ENCODE results near the gene CD52. TPM values are rescaled to one million over a fixed set of nuclear protein-coding genes. Genes with fewer than 3 reads are reported as not detected.
A peak's percentile ranks its signal among the peaks of the same experiment; 100 is the strongest.
"Not testable (repeated sequence)": the region's sequence is repeated elsewhere in the genome, so short reads cannot be mapped to it uniquely, and the experiment has no call there.

CD52 gene
- total RNA-seq, 1 donor from 2014 or later = not detected

- H3K27ac ChIP-seq (ENCODE audit: low read depth, low read length) = peak overlapping the region; percentile 45
- peaks cover 35 to 60% (median 39%) of the 10 kb centered on the region in 3 donors for H3K4me1 ChIP-seq (ENCODE audit: control insufficient read depth in 3 of 3, insufficient read depth in 3 of 3, low read length in 3 of 3)
- H3K9me3 ChIP-seq (ENCODE audit: control insufficient read depth in 3 of 3, low read length in 3 of 3) = no peaks in the 10 kb centered on the region
- H3K27me3 ChIP-seq (ENCODE audit: control insufficient read depth in 3 of 3, insufficient read depth in 3 of 3, low read length in 3 of 3) = no peaks in the 10 kb centered on the region
- H3K36me3 ChIP-seq (ENCODE audit: control insufficient read depth in 3 of 3, insufficient read depth in 3 of 3, low read length in 3 of 3) = no peaks in the 10 kb centered on the region
- no peak overlapping the region for H3K4me3 ChIP-seq (ENCODE audit: low read length in 3 of 3)
- peak overlapping the region in 2 of 3 donors; percentile 3 to 25 for H3K9ac ChIP-seq (ENCODE audit: low read depth in 1 of 3, low read length in 3 of 3)
These were observed 26.9 kb upstream of the CD52 start for GRCh38 chr1:26290882-26291261.

GRCh38 chr1:26291433-26291832, 26.3 kb upstream of the CD52 start:
- Histone ChIP-seq H3K36me3 (ENCODE audit: control insufficient read depth in 3 of 3, insufficient read depth in 3 of 3, low read length in 3 of 3) (no peaks in the 10 kb centered on the region), H3K9me3 (ENCODE audit: control insufficient read depth in 3 of 3, low read length in 3 of 3) (no peaks in the 10 kb centered on the region), H3K27ac (ENCODE audit: low read depth, low read length) (no peak overlapping the region), H3K4me3 (ENCODE audit: low read length in 3 of 3) (no peak overlapping the region), H3K4me1 (ENCODE audit: control insufficient read depth in 3 of 3, insufficient read depth in 3 of 3, low read length in 3 of 3) (peaks cover 30 to 55% (median 34%) of the 10 kb centered on the region in 3 donors), H3K9ac (ENCODE audit: low read depth in 1 of 3, low read length in 3 of 3) (no peak overlapping the region), H3K27me3 (ENCODE audit: control insufficient read depth in 3 of 3, insufficient read depth in 3 of 3, low read length in 3 of 3) (no peaks in the 10 kb centered on the region)

GRCh38 chr1:26291939-26292338, 25.8 kb upstream of the CD52 start:
- Histone ChIP-seq H3K4me1 (ENCODE audit: control insufficient read depth in 3 of 3, insufficient read depth in 3 of 3, low read length in 3 of 3) (peaks cover 27 to 51% (median 31%) of the 10 kb centered on the region in 3 donors), H3K9ac (ENCODE audit: low read depth in 1 of 3, low read length in 3 of 3) (no peak overlapping the region), H3K9me3 (ENCODE audit: control insufficient read depth in 3 of 3, low read length in 3 of 3) (no peaks in the 10 kb centered on the region), H3K36me3 (ENCODE audit: control insufficient read depth in 3 of 3, insufficient read depth in 3 of 3, low read length in 3 of 3) (no peaks in the 10 kb centered on the region), H3K4me3 (ENCODE audit: low read length in 3 of 3) (no peak overlapping the region), H3K27ac (ENCODE audit: low read depth, low read length) (no peak overlapping the region), H3K27me3 (ENCODE audit: control insufficient read depth in 3 of 3, insufficient read depth in 3 of 3, low read length in 3 of 3) (no peaks in the 10 kb centered on the region)

GRCh38 chr1:26292735-26293134, 25.0 kb upstream of the CD52 start:
- H3K27ac ChIP-seq (ENCODE audit: low read depth, low read length); H3K36me3 ChIP-seq (ENCODE audit: control insufficient read depth in 3 of 3, insufficient read depth in 3 of 3, low read length in 3 of 3); H3K9ac ChIP-seq (ENCODE audit: low read depth in 1 of 3, low read length in 3 of 3); H3K27me3 ChIP-seq (ENCODE audit: control insufficient read depth in 3 of 3, insufficient read depth in 3 of 3, low read length in 3 of 3); H3K9me3 ChIP-seq (ENCODE audit: control insufficient read depth in 3 of 3, low read length in 3 of 3); H3K4me3 ChIP-seq (ENCODE audit: low read length in 3 of 3): not testable (repeated sequence)
- H3K4me1 ChIP-seq (ENCODE audit: control insufficient read depth in 3 of 3, insufficient read depth in 3 of 3, low read length in 3 of 3) = peaks cover 22 to 43% (median 23%) of the 10 kb centered on the region in 3 donors

GRCh38 chr1:26293911-26294463, 23.8 kb upstream of the CD52 start:
- peak overlapping the region in 1 of 3 donors; percentile 23 for H3K9ac ChIP-seq (ENCODE audit: low read depth in 1 of 3, low read length in 3 of 3)
- H3K27me3 ChIP-seq (ENCODE audit: control insufficient read depth in 3 of 3, insufficient read depth in 3 of 3, low read length in 3 of 3) = no peaks in the 10 kb centered on the region
- H3K36me3 ChIP-seq (ENCODE audit: control insufficient read depth in 3 of 3, insufficient read depth in 3 of 3, low read length in 3 of 3) = no peaks in the 10 kb centered on the region
- no peak overlapping the region for H3K4me3 ChIP-seq (ENCODE audit: low read length in 3 of 3)
- H3K9me3 ChIP-seq (ENCODE audit: control insufficient read depth in 3 of 3, low read length in 3 of 3) = no peaks in the 10 kb centered on the region
- H3K4me1 ChIP-seq (ENCODE audit: control insufficient read depth in 3 of 3, insufficient read depth in 3 of 3, low read length in 3 of 3) = peaks cover 14 to 31% (median 20%) of the 10 kb centered on the region in 3 donors
- no peak overlapping the region for H3K27ac ChIP-seq (ENCODE audit: low read depth, low read length)

- Histone ChIP-seq H3K27ac (ENCODE audit: low read depth, low read length) (no peak overlapping the region), H3K9me3 (ENCODE audit: control insufficient read depth in 3 of 3, low read length in 3 of 3) (no peaks in the 10 kb centered on the region), H3K4me3 (ENCODE audit: low read length in 3 of 3) (no peak overlapping the region), H3K9ac (ENCODE audit: low read depth in 1 of 3, low read length in 3 of 3) (no peak overlapping the region), H3K27me3 (ENCODE audit: control insufficient read depth in 3 of 3, insufficient read depth in 3 of 3, low read length in 3 of 3) (no peaks in the 10 kb centered on the region), H3K36me3 (ENCODE audit: control insufficient read depth in 3 of 3, insufficient read depth in 3 of 3, low read length in 3 of 3) (no peaks in the 10 kb centered on the region), H3K4me1 (ENCODE audit: control insufficient read depth in 3 of 3, insufficient read depth in 3 of 3, low read length in 3 of 3) (peaks cover 9 to 16% (median 11%) of the 10 kb centered on the region in 3 donors)
These were observed 22.3 kb upstream of the CD52 start for GRCh38 chr1:26295194-26296138.

GRCh38 chr1:26296340-26297056, 21.3 kb upstream of the CD52 start:
- H3K9me3 ChIP-seq (ENCODE audit: control insufficient read depth in 3 of 3, low read length in 3 of 3) = no peaks in the 10 kb centered on the region
- no peaks in the 10 kb centered on the region for H3K27me3 ChIP-seq (ENCODE audit: control insufficient read depth in 3 of 3, insufficient read depth in 3 of 3, low read length in 3 of 3)
- H3K36me3 ChIP-seq (ENCODE audit: control insufficient read depth in 3 of 3, insufficient read depth in 3 of 3, low read length in 3 of 3) = peaks cover 0 to 2% (median 0%) of the 10 kb centered on the region in 3 donors
- H3K9ac ChIP-seq (ENCODE audit: low read depth in 1 of 3, low read length in 3 of 3) = no peak overlapping the region
- peaks cover 1 to 7% (median 5%) of the 10 kb centered on the region in 3 donors for H3K4me1 ChIP-seq (ENCODE audit: control insufficient read depth in 3 of 3, insufficient read depth in 3 of 3, low read length in 3 of 3)
- H3K4me3 ChIP-seq (ENCODE audit: low read length in 3 of 3) = no peak overlapping the region
- no peak overlapping the region for H3K27ac ChIP-seq (ENCODE audit: low read depth, low read length)

- Histone ChIP-seq H3K36me3 (ENCODE audit: control insufficient read depth in 3 of 3, insufficient read depth in 3 of 3, low read length in 3 of 3) (peaks cover 0 to 2% (median 0%) of the 10 kb centered on the region in 3 donors), H3K9me3 (ENCODE audit: control insufficient read depth in 3 of 3, low read length in 3 of 3) (no peaks in the 10 kb centered on the region), H3K27ac (ENCODE audit: low read depth, low read length) (no peak overlapping the region), H3K9ac (ENCODE audit: low read depth in 1 of 3, low read length in 3 of 3) (no peak overlapping the region), H3K4me1 (ENCODE audit: control insufficient read depth in 3 of 3, insufficient read depth in 3 of 3, low read length in 3 of 3) (peaks cover 0 to 4% (median 0%) of the 10 kb centered on the region in 3 donors), H3K4me3 (ENCODE audit: low read length in 3 of 3) (no peak overlapping the region), H3K27me3 (ENCODE audit: control insufficient read depth in 3 of 3, insufficient read depth in 3 of 3, low read length in 3 of 3) (no peaks in the 10 kb centered on the region)
These were observed 20.5 kb upstream of the CD52 start for GRCh38 chr1:26297057-26297790.

- Histone ChIP-seq H3K4me1 (ENCODE audit: control insufficient read depth in 3 of 3, insufficient read depth in 3 of 3, low read length in 3 of 3) (peaks cover 0 to 4% (median 3%) of the 10 kb centered on the region in 3 donors), H3K27ac (ENCODE audit: low read depth, low read length) (no peak overlapping the region), H3K27me3 (ENCODE audit: control insufficient read depth in 3 of 3, insufficient read depth in 3 of 3, low read length in 3 of 3) (no peaks in the 10 kb centered on the region), H3K9me3 (ENCODE audit: control insufficient read depth in 3 of 3, low read length in 3 of 3) (no peaks in the 10 kb centered on the region), H3K9ac (ENCODE audit: low read depth in 1 of 3, low read length in 3 of 3) (no peak overlapping the region), H3K4me3 (ENCODE audit: low read length in 3 of 3) (no peak overlapping the region), H3K36me3 (ENCODE audit: control insufficient read depth in 3 of 3, insufficient read depth in 3 of 3, low read length in 3 of 3) (peaks cover 0 to 2% (median 0%) of the 10 kb centered on the region in 3 donors)
These were observed 20.0 kb upstream of the CD52 start for GRCh38 chr1:26297791-26298124.
